ENCODE data around the gene MAP4K3. TPM values are rescaled to one million over a fixed set of nuclear protein-coding genes. Genes with fewer than 3 reads are reported as not detected.
"Not testable (repeated sequence)": the region's sequence is repeated elsewhere in the genome, so short reads cannot be mapped to it uniquely, and the experiment has no call there.

Gene MAP4K3
- total RNA-seq, 1 donor from 2014 or later: 142 TPM

DNA sequence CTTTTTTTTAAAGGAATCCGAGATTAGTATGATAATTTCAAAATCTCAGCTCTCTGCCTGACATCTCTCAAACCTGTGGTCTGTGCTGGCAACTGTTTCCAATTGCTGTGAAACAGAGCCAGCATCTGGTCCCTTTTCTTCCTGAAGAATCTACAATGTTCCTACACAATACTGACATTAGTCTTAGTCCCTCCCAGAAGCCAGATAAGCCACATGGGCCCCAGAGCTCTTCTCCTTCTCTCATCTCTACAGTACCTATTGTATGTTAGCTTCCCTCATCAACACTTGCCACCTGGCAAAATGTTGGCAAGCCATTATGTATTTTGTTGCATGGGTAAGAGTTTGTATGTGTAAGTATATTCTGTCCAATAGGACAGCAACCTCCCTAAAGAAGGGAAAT is 130.5 kb downstream of the MAP4K3 start:
- DNase-seq (ENCODE audit: low spot score): no peak

DNA sequence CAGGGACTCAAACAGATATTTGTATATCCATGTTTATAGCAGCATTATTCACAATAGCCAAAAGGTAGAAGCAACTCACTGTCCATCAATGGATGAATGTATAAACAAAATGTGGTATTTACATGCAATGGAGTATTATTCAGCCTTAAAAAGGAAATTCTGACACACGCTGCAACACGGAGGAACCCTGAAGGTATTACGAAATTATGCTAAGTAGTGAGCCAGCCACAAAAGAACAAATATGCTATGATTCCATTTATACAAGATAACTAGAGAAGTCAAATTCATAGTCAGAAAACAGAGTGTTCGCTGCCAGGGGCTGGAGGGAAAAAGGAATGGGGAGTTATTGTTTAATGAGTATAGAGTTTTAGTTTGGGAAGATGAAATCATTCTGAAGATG is 132.4 kb downstream of the MAP4K3 start:
- no peak for DNase-seq (ENCODE audit: low spot score)

DNA sequence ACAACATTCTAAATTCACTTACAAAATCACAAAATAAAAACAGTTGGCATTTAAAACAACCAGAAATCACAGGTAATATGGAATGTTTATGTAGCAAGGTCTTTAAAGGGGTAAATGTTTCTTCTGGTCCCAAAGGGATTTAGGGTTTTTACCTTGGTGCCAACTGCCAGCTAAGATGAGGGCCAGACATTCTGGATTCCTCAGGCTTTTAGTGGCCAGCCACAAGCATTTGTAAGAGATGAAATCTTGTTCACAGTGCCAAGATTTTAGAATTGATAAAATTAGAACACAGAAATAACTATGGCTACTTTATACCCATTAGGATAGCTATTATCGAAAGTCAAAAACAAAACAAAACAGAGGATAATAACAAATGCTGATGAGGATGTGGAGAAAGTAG is 132.9 kb downstream of the MAP4K3 start:
- DNase-seq (ENCODE audit: low spot score): no peak

DNA sequence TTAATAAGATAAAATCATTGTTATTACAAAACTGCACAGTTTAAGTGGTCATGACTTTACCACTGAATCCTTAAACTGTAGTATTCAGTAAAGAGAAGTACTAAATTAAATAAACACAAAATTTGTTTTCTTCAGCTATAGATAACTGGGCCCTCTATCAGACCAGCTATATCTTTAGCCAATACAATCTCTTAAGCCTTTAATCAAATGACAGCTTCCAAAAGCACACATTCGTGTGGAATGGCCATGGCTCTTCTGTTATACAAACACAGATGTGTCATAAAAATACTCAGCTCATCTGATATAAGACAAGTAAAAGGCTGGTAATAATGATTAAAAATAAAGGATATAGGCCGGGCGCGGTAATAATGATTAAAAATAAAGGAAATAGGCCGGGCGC is 135.7 kb downstream of the MAP4K3 start:
- DNase-seq (ENCODE audit: low spot score): no peak

DNA sequence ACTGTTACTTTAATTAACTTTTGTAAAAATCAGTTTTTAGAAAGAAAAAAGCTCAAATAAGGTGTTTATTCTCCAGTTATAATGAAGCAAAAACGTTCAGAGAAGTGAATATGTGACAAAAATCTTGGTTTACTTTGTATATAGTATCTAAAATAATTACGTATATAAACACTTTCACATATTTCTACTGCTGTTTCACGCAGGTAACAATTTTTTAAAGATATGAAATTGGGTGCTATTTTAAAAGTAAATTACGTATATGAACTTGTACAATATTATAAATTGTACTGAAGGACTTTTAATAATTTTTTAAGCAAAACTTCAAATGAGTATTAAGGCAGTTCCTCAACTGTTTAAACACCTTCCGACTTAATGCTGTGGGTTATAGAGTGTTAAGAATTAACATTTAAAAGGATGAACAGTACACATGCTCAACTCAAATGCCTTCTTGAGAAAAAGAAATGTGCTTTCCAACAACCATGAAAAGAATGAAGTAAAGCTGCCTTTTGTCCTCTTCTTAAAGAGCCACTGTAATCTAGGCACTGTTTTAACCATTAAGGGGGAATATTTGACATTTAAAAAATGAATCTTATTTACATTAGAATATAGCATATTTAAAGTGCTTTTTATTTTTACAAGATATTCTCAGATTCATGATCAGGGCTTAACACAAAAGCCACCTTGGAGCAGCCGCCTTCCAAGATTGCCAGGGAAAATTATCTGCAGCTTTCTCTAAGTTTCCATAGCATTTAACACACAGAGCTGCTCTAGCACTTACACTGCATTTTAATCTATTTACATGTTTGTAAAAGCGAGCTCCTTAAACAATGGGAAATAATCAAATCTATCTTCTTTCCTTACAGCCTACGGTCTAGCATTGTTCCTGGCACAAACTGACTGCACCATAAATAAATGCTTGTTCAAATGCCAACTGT is 136.8 kb downstream of the MAP4K3 start:
- DNase-seq (ENCODE audit: low spot score): no peak

DNA sequence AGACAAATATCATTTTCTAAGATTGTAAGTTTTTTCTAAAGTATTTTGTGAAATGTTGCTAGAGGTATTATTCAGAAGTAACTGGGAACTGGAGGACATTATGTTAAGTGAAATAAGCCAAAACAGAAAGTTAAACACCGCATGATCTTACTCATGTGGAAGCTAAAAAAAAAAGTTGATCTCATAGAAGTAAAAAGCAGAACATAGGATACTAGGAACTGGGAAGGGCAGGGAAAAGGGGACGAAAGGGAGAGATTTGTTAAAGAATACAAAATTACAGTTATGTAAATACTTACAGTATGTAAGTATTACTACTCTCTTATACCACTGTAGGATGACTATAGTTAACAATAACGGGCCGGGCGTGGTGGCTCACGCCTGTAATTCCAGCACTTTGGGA is 146.7 kb downstream of the MAP4K3 start:
- DNase-seq (ENCODE audit: low spot score): no peak

- DNase-seq (ENCODE audit: low spot score): no peak
Observed at GRCh38 chr2:39289609-39290008, 147.5 kb downstream of the MAP4K3 start.

- no peak for DNase-seq (ENCODE audit: low spot score)
Observed at GRCh38 chr2:39283561-39283960, 153.5 kb downstream of the MAP4K3 start.

- no peak for DNase-seq (ENCODE audit: low spot score)
Observed at GRCh38 chr2:39281391-39281790, 155.7 kb downstream of the MAP4K3 start.

- DNase-seq (ENCODE audit: low spot score): no peak
Observed at GRCh38 chr2:39275016-39275415, 162.1 kb downstream of the MAP4K3 start.

DNA sequence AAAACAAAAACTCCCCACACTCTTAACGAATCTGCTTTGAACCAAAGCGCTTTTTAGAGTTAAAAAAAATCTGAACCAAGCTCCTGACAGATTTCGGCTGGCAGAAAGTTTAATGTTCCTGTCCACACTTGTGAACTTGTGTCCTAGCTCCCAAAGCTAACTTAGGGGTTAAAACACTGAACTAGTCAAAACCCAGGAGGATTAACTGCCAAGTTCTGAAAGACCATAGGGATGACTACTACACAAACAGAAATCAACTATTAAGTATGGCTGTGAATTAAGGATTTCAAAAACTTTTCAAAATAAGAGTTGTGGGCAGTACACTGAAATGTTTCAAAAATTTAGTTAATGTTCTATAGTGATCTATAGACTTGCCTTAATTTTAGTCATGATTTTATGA is 167.1 kb downstream of the MAP4K3 start:
- DNase-seq (ENCODE audit: low spot score): peak; percentile 12

DNA sequence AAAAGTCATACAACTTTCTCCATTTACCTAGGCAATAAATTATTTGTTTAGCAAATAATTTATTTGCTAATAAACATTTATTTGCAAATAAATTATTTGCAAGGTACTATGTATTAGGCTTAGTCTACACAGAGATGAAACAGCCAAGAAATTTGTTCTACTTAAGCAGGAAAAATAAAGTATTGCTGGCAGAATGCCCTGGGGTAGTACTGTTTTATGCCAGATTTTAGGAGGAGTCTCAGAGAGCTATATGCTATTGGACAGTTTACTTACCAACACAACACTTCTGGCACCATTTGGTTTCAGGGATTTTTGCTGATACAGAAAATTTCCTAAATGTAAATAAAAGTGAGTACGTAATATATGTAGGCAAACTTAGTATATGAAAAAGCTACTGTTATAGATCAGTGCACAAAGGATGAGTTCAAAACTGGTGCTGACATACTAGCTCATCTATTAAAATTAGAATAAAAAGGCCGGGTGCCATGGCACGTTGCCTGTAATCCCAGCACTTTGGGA is 170.1 kb downstream of the MAP4K3 start:
- no peak for DNase-seq (ENCODE audit: low spot score)

- no peak for DNase-seq (ENCODE audit: low spot score)
Observed at GRCh38 chr2:39266139-39266805, 170.8 kb downstream of the MAP4K3 start.

GRCh38 chr2:39265315-39265714 is 171.8 kb downstream of the MAP4K3 start:
- no peak for DNase-seq (ENCODE audit: low spot score)

DNA sequence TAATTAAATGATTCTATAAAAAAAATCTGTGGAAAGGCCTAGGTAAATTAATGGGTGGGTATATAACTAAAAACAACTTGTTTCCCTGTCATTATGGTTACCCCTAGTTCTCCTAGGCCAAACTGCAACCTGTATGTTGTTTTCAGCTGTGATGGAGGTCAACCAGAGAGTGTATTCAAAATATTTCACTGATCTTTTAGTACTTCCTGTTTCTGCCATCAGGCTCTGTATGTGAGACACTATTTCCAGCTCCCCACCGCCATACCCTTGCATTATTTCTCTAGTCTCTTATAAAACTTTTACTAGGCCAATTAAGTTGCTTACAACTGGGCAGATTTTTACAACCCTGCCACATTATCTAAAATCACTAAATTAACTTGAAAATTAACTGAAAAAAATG is 172.4 kb downstream of the MAP4K3 start:
- no peak for DNase-seq (ENCODE audit: low spot score)

DNA sequence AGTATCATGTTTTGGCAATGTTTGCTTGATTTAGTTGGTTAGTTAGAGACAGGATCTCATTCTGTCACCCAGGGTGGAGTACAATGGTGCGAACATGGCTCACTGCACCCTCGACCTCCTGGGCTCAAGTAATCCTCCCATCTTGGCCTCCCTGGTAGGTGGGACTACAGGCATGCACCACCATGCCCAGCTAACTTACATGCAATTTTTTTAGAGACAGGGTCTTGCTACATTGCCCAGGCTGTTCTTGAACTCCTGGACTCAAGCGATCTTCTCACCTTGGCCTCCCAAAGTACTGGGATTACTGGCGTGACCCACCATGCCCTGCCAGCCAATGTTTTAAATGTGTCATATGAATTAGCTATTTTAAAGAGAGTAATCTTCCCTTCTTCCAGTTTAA is 177.0 kb downstream of the MAP4K3 start:
- DNase-seq (ENCODE audit: low spot score): no peak

GRCh38 chr2:39256040-39256439 is 181.0 kb downstream of the MAP4K3 start:
- DNase-seq (ENCODE audit: low spot score): no peak

- no peak for DNase-seq (ENCODE audit: low spot score)
Observed at GRCh38 chr2:39252888-39253518, 184.1 kb downstream of the MAP4K3 start.

DNA sequence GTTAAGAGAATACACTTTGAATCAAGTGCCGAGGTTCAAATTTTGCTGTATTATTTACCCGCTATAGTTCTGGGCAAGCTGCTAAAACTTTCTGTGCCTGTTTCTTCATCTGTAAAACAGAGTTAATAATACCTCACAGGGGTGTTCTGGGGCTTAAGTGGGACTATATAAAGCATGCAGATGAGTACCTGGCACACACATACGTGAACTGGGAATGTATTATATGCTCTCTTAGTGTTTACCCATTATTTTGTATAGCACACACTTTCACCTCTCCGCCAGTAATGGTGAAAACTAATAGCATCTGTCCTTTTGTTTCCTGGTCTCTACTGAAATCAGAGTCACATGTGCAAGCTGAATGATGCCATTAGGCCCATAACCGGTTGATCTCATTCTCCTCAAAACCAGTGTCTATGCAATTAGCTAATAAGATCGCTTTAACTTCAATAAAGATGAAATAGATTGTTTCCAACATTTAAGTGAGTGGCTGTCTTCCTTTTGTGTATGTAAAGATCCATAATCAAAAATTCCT is 189.5 kb downstream of the MAP4K3 start:
- DNase-seq (ENCODE audit: low spot score): no peak

GRCh38 chr2:39246382-39246980 is 190.6 kb downstream of the MAP4K3 start:
- DNase-seq (ENCODE audit: low spot score): no peak

- not testable (repeated sequence) for DNase-seq (ENCODE audit: low spot score)
Observed at GRCh38 chr2:39244963-39245625, 192.0 kb downstream of the MAP4K3 start.

Measured in umbilical cord (tissue), 2 donors.